ENCODE results near the gene MRPL58. TPM values are rescaled to one million over a fixed set of nuclear protein-coding genes. Genes with fewer than 3 reads are reported as not detected.

The MRPL58 gene
- total and polyA plus RNA-seq, 10 of the 15 experiments (the other 5 are each of a cell fraction or from before 2014, with no cell fraction given) = 23.0 to 64.3 (median 51.9) TPM

DNA sequence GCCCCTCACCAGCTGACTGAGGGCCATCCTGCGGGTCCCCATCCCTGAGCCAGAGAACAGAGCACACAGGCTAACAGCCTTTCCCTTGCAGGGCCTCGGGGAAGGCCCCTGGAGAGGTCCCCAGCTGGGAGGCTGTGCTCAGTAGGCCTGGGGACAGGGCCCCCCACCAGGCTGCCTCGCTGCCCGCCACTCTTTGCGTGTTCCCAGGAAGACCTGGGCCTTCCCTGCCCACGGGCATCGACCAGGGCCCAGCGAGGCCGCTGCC, 40.7 kb upstream of the MRPL58 start (continued):
- TF ChIP-seq, protein P1, sequence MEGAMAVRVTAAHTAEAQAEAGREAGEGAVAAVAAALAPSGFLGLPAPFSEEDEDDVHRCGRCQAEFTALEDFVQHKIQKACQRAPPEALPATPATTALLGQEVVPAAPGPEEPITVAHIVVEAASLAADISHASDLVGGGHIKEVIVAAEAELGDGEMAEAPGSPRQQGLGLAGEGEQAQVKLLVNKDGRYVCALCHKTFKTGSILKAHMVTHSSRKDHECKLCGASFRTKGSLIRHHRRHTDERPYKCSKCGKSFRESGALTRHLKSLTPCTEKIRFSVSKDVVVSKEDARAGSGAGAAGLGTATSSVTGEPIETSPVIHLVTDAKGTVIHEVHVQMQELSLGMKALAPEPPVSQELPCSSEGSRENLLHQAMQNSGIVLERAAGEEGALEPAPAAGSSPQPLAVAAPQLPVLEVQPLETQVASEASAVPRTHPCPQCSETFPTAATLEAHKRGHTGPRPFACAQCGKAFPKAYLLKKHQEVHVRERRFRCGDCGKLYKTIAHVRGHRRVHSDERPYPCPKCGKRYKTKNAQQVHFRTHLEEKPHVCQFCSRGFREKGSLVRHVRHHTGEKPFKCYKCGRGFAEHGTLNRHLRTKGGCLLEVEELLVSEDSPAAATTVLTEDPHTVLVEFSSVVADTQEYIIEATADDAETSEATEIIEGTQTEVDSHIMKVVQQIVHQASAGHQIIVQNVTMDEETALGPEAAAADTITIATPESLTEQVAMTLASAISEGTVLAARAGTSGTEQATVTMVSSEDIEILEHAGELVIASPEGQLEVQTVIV (IDR thresholded peaks at IDR 0.05; ENCODE audit: borderline replicate concordance, partially characterized antibody) = no peak
- TF ChIP-seq, protein P2, sequence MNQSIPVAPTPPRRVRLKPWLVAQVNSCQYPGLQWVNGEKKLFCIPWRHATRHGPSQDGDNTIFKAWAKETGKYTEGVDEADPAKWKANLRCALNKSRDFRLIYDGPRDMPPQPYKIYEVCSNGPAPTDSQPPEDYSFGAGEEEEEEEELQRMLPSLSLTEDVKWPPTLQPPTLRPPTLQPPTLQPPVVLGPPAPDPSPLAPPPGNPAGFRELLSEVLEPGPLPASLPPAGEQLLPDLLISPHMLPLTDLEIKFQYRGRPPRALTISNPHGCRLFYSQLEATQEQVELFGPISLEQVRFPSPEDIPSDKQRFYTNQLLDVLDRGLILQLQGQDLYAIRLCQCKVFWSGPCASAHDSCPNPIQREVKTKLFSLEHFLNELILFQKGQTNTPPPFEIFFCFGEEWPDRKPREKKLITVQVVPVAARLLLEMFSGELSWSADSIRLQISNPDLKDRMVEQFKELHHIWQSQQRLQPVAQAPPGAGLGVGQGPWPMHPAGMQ (IDR thresholded peaks at IDR 0.05; ENCODE audit: borderline replicate concordance) = no peak

DNA sequence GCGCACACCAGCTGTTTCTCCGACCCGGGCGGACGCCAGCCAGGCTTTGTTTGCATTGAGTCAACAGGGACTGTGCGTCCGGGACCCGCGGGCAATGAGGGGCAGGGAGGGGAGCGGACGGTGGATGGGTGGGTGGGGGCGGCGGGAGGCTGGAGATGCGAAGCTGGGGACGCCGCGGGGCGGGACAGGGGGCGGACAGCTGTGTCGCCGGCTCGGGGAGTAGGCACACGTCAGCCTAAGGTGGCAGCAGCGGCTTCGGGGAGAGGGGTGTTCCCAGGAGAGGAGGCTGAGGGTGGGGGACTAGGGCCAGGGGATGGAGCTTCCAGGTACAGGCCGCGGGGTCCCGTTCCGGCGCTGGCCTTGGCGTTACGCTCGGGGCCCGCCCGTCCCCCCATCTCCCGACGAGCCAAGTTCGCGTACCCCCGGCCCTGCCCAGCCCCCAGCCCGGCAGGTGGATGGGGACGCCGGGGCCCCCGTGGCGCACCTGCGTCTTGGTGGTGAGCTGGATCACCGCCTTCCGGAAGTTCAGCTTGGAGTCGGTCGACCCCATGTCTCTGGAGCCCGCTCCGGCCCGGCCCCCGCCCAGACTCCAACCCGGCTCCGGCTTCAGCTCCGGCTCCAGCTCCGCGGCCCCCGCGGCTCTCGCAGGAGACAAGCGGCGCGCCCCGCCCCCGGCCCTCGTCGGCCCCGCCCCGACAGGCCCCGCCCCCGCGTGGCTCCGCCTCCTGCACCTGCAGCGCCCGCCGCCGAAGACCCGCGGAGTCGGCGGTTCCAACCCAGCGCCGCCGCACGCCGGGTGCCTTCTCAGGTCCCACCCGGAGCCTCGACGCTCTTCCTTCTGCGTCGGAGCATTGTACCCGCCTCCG, 40.1 kb upstream of the MRPL58 start, which contains the start of gene HID1:
TSS of gene HID1 (minus strand) at position 653 of the 866 bp plus-strand sequence. CDS start at position 550, 103 bp downstream.
- ChIA-PET CTCF (interaction anchor here (1.2 to 12.7 kb wide), 3 partner anchors 10 to 41 kb away, joined by 4 to 92 read pairs (median 5); partner anchors contain the start of gene MRPL58), POLR2A (interaction anchor here (0.6 to 1.5 kb wide), 2 partner anchors 11 to 149 kb away, joined by 3 read pairs; no protein-coding TSS in a partner anchor), RAD21 (ENCODE audit: unreplicated experiment) (interaction anchor here (1.0 to 1.6 kb wide), 2 partner anchors 11 to 41 kb away, joined by 3 to 6 read pairs; no protein-coding TSS in a partner anchor), SMC1A (ENCODE audit: uncharacterized antibody, unreplicated experiment) (interaction anchor here (1.7 kb wide), 1 partner anchor 11 kb away, joined by 6 read pairs; no protein-coding TSS in a partner anchor)
- FAIRE-seq = no peak
- BruUV-seq (replicated peaks) = no TSS peak
- Histone ChIP-seq H3K36me3 (ENCODE audit: control insufficient read depth in 2 of 2, insufficient read depth in 2 of 2, low read length in 1 of 2) (no peaks in the 10 kb centered on the region), H4K20me1 (ENCODE audit: control insufficient read depth, insufficient read depth) (no peaks in the 10 kb centered on the region), H3K4me1 (ENCODE audit: control insufficient read depth, insufficient read depth, low read length) (no peaks in the 10 kb centered on the region), H2AFZ (ENCODE audit: control insufficient read depth, low read depth, low read length) (peak within 1 kb of the TSS; percentile 28), H3K9ac (ENCODE audit: control insufficient read depth, insufficient read depth, low read length) (no peak within 1 kb of the TSS), H3K9me3 (replicated peaks; ENCODE audit: control insufficient read depth, insufficient read depth, low read length) (no peaks in the 10 kb centered on the region), H3K27ac (ENCODE audit: control insufficient read depth, insufficient read depth) (no peak within 1 kb of the TSS), H3K4me2 (ENCODE audit: control insufficient read depth, insufficient read depth) (peak within 1 kb of the TSS; percentile 83), H3K79me2 (ENCODE audit: control insufficient read depth, insufficient read depth, low read length) (no peaks in the 10 kb centered on the region), H3K27me3 (replicated peaks in 1 of 2; ENCODE audit: control insufficient read depth in 2 of 2, insufficient read depth in 2 of 2, low read length in 1 of 2) (peaks cover 7 to 11% of the 10 kb centered on the region in 2 experiments; a peak in 3 of 4 replicates), H3K4me3 (0 out of 2 replicates have a peak within 1 kb of the TSS, but pooled peaks have one; percentile 55)
- intact Hi-C loops (cut with micrococcal nuclease; ENCODE audit: unreplicated experiment) = no loop called here
- no peak for DNase-seq (ENCODE audit: low read depth, low spot score)
- peak; percentile 90 for ATAC-seq
- WGBS (ENCODE audit: insufficient coverage, insufficient replicate concordance, low lambda C conversion rate, missing lambda C conversion rate) = 9% methylated on average over 15 of the region's 95 CpGs
- TF ChIP-seq SUZ12 (IDR thresholded peaks at IDR 0.05; ENCODE audit: unreplicated experiment) (peak; percentile 37), BHLHE40 (IDR thresholded peaks at IDR 0.05; ENCODE audit: borderline replicate concordance in 1 of 2, low read depth in 2 of 2, low read length in 1 of 2) (peak in 1 of 2 experiments; percentile 45; a peak in 1 of 4 replicates), NR2F1 (conservative IDR thresholded peaks at IDR 0.05) (no peak), EGR1 (IDR thresholded peaks at IDR 0.05; ENCODE audit: borderline replicate concordance in 1 of 2, low read depth in 2 of 2, low read length in 2 of 2) (peak in 1 of 2 experiments; percentile 43; a peak in 1 of 3 replicates)
- TF ChIP-seq, protein P3, sequence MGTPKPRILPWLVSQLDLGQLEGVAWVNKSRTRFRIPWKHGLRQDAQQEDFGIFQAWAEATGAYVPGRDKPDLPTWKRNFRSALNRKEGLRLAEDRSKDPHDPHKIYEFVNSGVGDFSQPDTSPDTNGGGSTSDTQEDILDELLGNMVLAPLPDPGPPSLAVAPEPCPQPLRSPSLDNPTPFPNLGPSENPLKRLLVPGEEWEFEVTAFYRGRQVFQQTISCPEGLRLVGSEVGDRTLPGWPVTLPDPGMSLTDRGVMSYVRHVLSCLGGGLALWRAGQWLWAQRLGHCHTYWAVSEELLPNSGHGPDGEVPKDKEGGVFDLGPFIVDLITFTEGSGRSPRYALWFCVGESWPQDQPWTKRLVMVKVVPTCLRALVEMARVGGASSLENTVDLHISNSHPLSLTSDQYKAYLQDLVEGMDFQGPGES (IDR thresholded peaks at IDR 0.05) = no peak
- in situ Hi-C loops (cut with MboI) = no loop called here

Data from GM12878 (cell line).